KMS-11 (cell line): Measurements from ENCODE around the gene LRRC27.

Experiments
- H2AFZ ChIP-seq: fragments of 200-600 bp; sonication (generic); 2 replicates; pipeline ENCODE4 v1.6.1; 2016; ENCODE audit warnings: antibody characterized with exemption, mixed run types, low read depth
- H3K27ac ChIP-seq: fragments of 200-600 bp; sonication (generic); 2 replicates; pipeline ENCODE4 v1.6.1; 2016; ENCODE audit warnings: mild to moderate bottlenecking, mixed run types
- H3K27me3 ChIP-seq: fragments of 200-600 bp; sonication (generic); 2 replicates; pipeline ENCODE4 v1.6.1; 2017; ENCODE audit warnings: mild to moderate bottlenecking, low read depth, mixed run types, moderate library complexity; ENCODE audit not compliant: insufficient read depth
- H3K36me3 ChIP-seq: fragments of 200-600 bp; sonication (generic); 2 replicates; pipeline ENCODE4 v1.6.1; 2017; ENCODE audit warnings: mild to moderate bottlenecking, mixed run types; ENCODE audit not compliant: insufficient read depth
- H3K4me1 ChIP-seq: fragments of 200-600 bp; sonication (generic); 2 replicates; pipeline ENCODE4 v1.6.1; 2016; ENCODE audit warnings: mild to moderate bottlenecking, low read depth, mixed run types; ENCODE audit not compliant: poor library complexity, severe bottlenecking
- H3K4me2 ChIP-seq: fragments of 200-600 bp; sonication (generic); 2 replicates; pipeline ENCODE4 v1.7.0; 2016; ENCODE audit warnings: mild to moderate bottlenecking, mixed run types
- H3K4me3 ChIP-seq: fragments of 200-600 bp; sonication (generic); IDR thresholded peaks from 2 replicates; pipeline ENCODE4 v1.6.1; 2017; ENCODE audit warnings: low read depth, low read length, mixed read lengths; ENCODE audit not compliant: insufficient read depth
- H3K79me2 ChIP-seq: fragments of 200-600 bp; sonication (generic); 2 replicates; pipeline ENCODE4 v1.6.1; 2016; ENCODE audit warnings: low read depth, mixed run types; ENCODE audit not compliant: insufficient read depth
- H3K9ac ChIP-seq: fragments of 200-600 bp; sonication (generic); 2 replicates; pipeline ENCODE4 v1.6.1; 2016; ENCODE audit warnings: mild to moderate bottlenecking, mixed run types
- H4K20me1 ChIP-seq: fragments of 200-600 bp; sonication (generic); 2 replicates; pipeline ENCODE4 v1.6.1; 2016; ENCODE audit warnings: mild to moderate bottlenecking, mixed run types; ENCODE audit not compliant: insufficient read depth
- TF ChIP-seq, protein P1 (sequence below): fragments of 200-600 bp; sonication (generic); conservative IDR thresholded peaks from 2 replicates; pipeline ENCODE4 v1.6.1; 2017; ENCODE audit warnings: low read depth, mild to moderate bottlenecking, antibody characterized with exemption, low read length, moderate library complexity, mixed read lengths

Gene LRRC27

GRCh38 chr10:132305654-132306342 lies 26.2 kb upstream of the LRRC27 start:
- no peak overlapping the region for H3K27ac ChIP-seq
- H3K4me1 ChIP-seq: no peaks in the 10 kb centered on the region
- H3K79me2 ChIP-seq: no peaks in the 10 kb centered on the region
- no peak overlapping the region for H3K4me3 ChIP-seq
- TF ChIP-seq, protein P1, sequence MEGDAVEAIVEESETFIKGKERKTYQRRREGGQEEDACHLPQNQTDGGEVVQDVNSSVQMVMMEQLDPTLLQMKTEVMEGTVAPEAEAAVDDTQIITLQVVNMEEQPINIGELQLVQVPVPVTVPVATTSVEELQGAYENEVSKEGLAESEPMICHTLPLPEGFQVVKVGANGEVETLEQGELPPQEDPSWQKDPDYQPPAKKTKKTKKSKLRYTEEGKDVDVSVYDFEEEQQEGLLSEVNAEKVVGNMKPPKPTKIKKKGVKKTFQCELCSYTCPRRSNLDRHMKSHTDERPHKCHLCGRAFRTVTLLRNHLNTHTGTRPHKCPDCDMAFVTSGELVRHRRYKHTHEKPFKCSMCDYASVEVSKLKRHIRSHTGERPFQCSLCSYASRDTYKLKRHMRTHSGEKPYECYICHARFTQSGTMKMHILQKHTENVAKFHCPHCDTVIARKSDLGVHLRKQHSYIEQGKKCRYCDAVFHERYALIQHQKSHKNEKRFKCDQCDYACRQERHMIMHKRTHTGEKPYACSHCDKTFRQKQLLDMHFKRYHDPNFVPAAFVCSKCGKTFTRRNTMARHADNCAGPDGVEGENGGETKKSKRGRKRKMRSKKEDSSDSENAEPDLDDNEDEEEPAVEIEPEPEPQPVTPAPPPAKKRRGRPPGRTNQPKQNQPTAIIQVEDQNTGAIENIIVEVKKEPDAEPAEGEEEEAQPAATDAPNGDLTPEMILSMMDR: no peak
- H3K4me2 ChIP-seq: no peak overlapping the region
- H4K20me1 ChIP-seq: no peaks in the 10 kb centered on the region
- H3K36me3 ChIP-seq: no peaks in the 10 kb centered on the region
- no peak overlapping the region for H2AFZ ChIP-seq
- H3K9ac ChIP-seq: no peak overlapping the region
- peaks cover 61% of the 10 kb centered on the region for H3K27me3 ChIP-seq

- TF ChIP-seq, protein P1: no peak
- Histone ChIP-seq H2AFZ (no peak overlapping the region), H3K27me3 (peaks cover 55% of the 10 kb centered on the region), H3K4me2 (no peak overlapping the region), H4K20me1 (no peaks in the 10 kb centered on the region), H3K4me3 (no peak overlapping the region), H3K9ac (no peak overlapping the region), H3K79me2 (no peaks in the 10 kb centered on the region), H3K27ac (no peak overlapping the region), H3K4me1 (no peaks in the 10 kb centered on the region), H3K36me3 (no peaks in the 10 kb centered on the region)
These were observed 25.7 kb upstream of the LRRC27 start for GRCh38 chr10:132306343-132306685.

GRCh38 chr10:132306864-132307751 lies 24.9 kb upstream of the LRRC27 start:
- Histone ChIP-seq H3K4me1 (no peaks in the 10 kb centered on the region), H3K4me2 (no peak overlapping the region), H3K4me3 (no peak overlapping the region), H3K36me3 (no peaks in the 10 kb centered on the region), H3K27me3 (peaks cover 49% of the 10 kb centered on the region), H2AFZ (no peak overlapping the region), H3K79me2 (no peaks in the 10 kb centered on the region), H3K27ac (no peak overlapping the region), H4K20me1 (no peaks in the 10 kb centered on the region), H3K9ac (no peak overlapping the region)
- TF ChIP-seq, protein P1: no peak

DNA sequence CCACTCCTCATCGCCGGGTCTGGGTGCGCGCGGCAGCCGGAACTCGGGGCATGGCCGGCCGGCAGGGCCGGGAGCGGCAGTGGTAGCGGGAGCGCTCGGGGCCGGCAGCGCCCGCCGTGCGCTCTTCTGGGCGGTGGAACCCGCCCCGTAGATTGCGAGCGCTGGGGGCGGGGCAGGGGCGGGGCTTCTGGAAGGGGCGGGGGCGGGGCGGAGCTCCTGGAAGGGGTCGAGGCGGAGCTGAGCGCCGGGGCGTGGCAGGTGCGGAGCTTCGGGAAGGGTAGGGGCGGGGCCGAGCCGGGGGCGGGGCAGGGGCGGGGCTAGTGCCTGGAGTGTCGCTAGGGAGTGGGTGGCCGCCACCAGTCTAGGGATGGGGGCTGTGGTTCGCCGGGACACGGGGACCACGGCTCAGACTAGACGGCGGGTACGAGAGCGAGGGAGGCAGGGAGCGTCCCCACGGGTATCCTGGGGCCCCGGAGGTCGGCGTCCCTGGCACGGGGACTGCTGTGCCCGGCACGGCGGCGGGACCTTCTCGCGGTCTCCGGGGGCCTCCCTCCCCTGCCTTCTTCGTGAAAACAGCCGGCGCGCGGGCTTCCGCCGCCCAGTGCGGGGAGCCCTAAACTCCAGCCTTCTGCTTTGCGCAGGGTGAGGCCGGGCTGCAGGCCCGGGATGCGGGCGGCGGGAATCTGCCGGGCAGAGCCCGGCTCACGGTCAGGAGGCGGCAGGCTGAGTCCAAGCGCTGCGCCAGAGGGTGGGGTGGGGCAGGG lies 24.0 kb upstream of the LRRC27 start, which contains the start of gene STK32C:
STK32C (minus strand) TSS at position 128 of the 764 bp plus-strand sequence; CDS start at position 11, 117 bp downstream.
- H3K4me1 ChIP-seq: no peaks in the 10 kb centered on the region
- peak within 1 kb of the TSS; percentile 81 for H2AFZ ChIP-seq
- H3K36me3 ChIP-seq: no peaks in the 10 kb centered on the region
- H3K27me3 ChIP-seq: peaks cover 40% of the 10 kb centered on the region; the same call in 1 of the 2 replicates
- H3K79me2 ChIP-seq: no peaks in the 10 kb centered on the region
- H3K4me3 ChIP-seq: no peak within 1 kb of the TSS
- H3K4me2 ChIP-seq: peak within 1 kb of the TSS; percentile 54; the same call in 1 of the 2 replicates
- H3K27ac ChIP-seq: no peak within 1 kb of the TSS
- H3K9ac ChIP-seq: no peak within 1 kb of the TSS; the same call in 1 of the 2 replicates
- H4K20me1 ChIP-seq: no peaks in the 10 kb centered on the region
- TF ChIP-seq, protein P1: no peak
